GM12874 (cell line): ENCODE results near the gene SLC25A42.

Experiments
- CTCF ChIP-seq: IDR thresholded peaks from 2 replicates; pipeline ENCODE4 v1.5.1; 2011; ENCODE audit warnings: low read depth, mild to moderate bottlenecking, control low read depth, low read length, moderate library complexity; ENCODE audit not compliant: insufficient read depth

The SLC25A42 gene

GRCh38 chr19:19028526-19028925, 35.3 kb upstream of the SLC25A42 start:
- no peak for TF ChIP-seq CTCF

- no peak for TF ChIP-seq CTCF
Measured at GRCh38 chr19:19031891-19032290, 31.9 kb upstream of the SLC25A42 start.

GRCh38 chr19:19032420-19033175, 31.2 kb upstream of the SLC25A42 start:
- TF ChIP-seq CTCF: no peak

GRCh38 chr19:19033176-19033425, 30.7 kb upstream of the SLC25A42 start:
- TF ChIP-seq CTCF: no peak

GRCh38 chr19:19033426-19034203, 30.2 kb upstream of the SLC25A42 start, which contains the start of the genes ARMC6 and SUGP2:
TSS of gene ARMC6 (plus strand) at chr19:19033603. CDS start at chr19:19034210, 607 bp downstream.
TSS of gene SUGP2 (minus strand) at chr19:19033517. CDS start at chr19:19031071, 2,446 bp downstream.
- TF ChIP-seq CTCF: no peak

- TF ChIP-seq CTCF: no peak
Measured at GRCh38 chr19:19034204-19034624, 29.6 kb upstream of the SLC25A42 start.

- no peak for TF ChIP-seq CTCF
Measured at GRCh38 chr19:19039901-19040300, 23.9 kb upstream of the SLC25A42 start.
